GM23338 (cell line): ENCODE measurements around the gene LRRC47. TPM values are rescaled to one million over a fixed set of nuclear protein-coding genes. Genes with fewer than 3 reads are reported as not detected.

ENCODE experiments used
- ATAC-seq: fragments of 200-7000 bp; cut with Tn5 transposase; 3 replicates; pipeline ENCODE4 v1.9.1; 2020
- DNase-seq: peaks from one replicate; pipeline ENCODE4 v3.0.0-alpha.2; 2015; ENCODE audit warnings: low spot score
- H2AFZ ChIP-seq: fragments of 200-600 bp; sonication (generic); 2 replicates; pipeline ENCODE4 v1.8.0; 2016; ENCODE audit warnings: antibody characterized with exemption, mild to moderate bottlenecking, moderate library complexity
- H3F3A ChIP-seq: fragments of 200-600 bp; sonication (generic); replicated peaks from 2 replicates; pipeline ENCODE4 v1.8.0; 2017; ENCODE audit warnings: antibody characterized with exemption, mixed run types, low read depth
- H3K27ac ChIP-seq: fragments of 200-600 bp; sonication (generic); 2 replicates; pipeline ENCODE4 v1.6.1; 2016; ENCODE audit warnings: low read depth
- H3K27me3 ChIP-seq: fragments of 200-600 bp; sonication (generic); 2 replicates; pipeline ENCODE4 v1.8.0; 2016; ENCODE audit warnings: mild to moderate bottlenecking, mixed run types, moderate library complexity; ENCODE audit not compliant: insufficient read depth
- H3K36me3 ChIP-seq: fragments of 200-600 bp; sonication (generic); 2 replicates; pipeline ENCODE4 v1.8.0; 2016; ENCODE audit warnings: mild to moderate bottlenecking; ENCODE audit not compliant: insufficient read depth
- H3K4me1 ChIP-seq: fragments of 200-600 bp; sonication (generic); 2 replicates; pipeline ENCODE4 v1.8.0; 2016; ENCODE audit warnings: mild to moderate bottlenecking, moderate library complexity; ENCODE audit not compliant: insufficient read depth
- H3K4me2 ChIP-seq: fragments of 200-600 bp; sonication (generic); 2 replicates; pipeline ENCODE4 v1.7.1; 2017; ENCODE audit warnings: mixed run types
- H3K4me3 ChIP-seq: fragments of 200-600 bp; sonication (generic); 2 replicates; pipeline ENCODE4 v1.6.1; 2016; ENCODE audit warnings: mixed run types
- H3K79me2 ChIP-seq: fragments of 200-600 bp; sonication (generic); replicated peaks from 2 replicates; pipeline ENCODE4 v1.8.0; 2017; ENCODE audit warnings: mild to moderate bottlenecking; ENCODE audit not compliant: insufficient read depth
- H3K9me2 ChIP-seq: fragments of 200-600 bp; sonication (generic); 2 replicates; pipeline ENCODE4 v1.8.0; 2017; ENCODE audit not compliant: insufficient read depth
- H4K20me1 ChIP-seq: fragments of 200-600 bp; sonication (generic); replicated peaks from 2 replicates; pipeline ENCODE4 v1.8.0; 2017; ENCODE audit warnings: mild to moderate bottlenecking; ENCODE audit not compliant: insufficient read depth
- H3K27ac Mint-ChIP-seq: 2 replicates; pipeline ENCODE4 v1.8.0; 2020; ENCODE audit warnings: inconsistent platforms, mild to moderate bottlenecking, moderate library complexity, mixed read lengths
- H3K27me3 Mint-ChIP-seq: 3 replicates; pipeline ENCODE4 v1.8.0; 2022; ENCODE audit warnings: low read depth, mild to moderate bottlenecking, moderate library complexity, mixed read lengths, inconsistent platforms; ENCODE audit not compliant: insufficient read depth, poor library complexity
- H3K36me3 Mint-ChIP-seq: 3 replicates; pipeline ENCODE4 v1.8.0; 2021; ENCODE audit warnings: low read depth, mild to moderate bottlenecking, inconsistent platforms, moderate library complexity, mixed read lengths
- H3K4me1 Mint-ChIP-seq: 3 replicates; pipeline ENCODE4 v1.8.0; 2020; ENCODE audit warnings: mild to moderate bottlenecking, inconsistent platforms, mixed read lengths
- H3K4me3 Mint-ChIP-seq: 3 replicates; pipeline ENCODE4 v1.8.0; 2021; ENCODE audit warnings: moderate library complexity, mild to moderate bottlenecking, inconsistent platforms, mixed read lengths
- H3K9me3 Mint-ChIP-seq: 3 replicates; pipeline ENCODE4 v1.8.0; 2020; ENCODE audit warnings: moderate library complexity, mild to moderate bottlenecking, inconsistent platforms, mixed read lengths
- CREB1 ChIP-seq: fragments of 250-450 bp; sonication (Bioruptor Pico); IDR thresholded peaks from 2 replicates; pipeline ENCODE4 v1.5.0; 2020; ENCODE audit warnings: low read depth, mild to moderate bottlenecking, moderate library complexity
- CTCF ChIP-seq, 2 experiments: fragments of 200-600 bp in 1 of 2; sonication (generic) in 1 of 2; conservative IDR thresholded peaks; 2 replicates each; pipeline versions ENCODE4 v1.5.1 to v1.6.1; 2016 to 2017; ENCODE audit warnings: antibody characterized with exemption in 2 of 2, low read depth in 2 of 2, mild to moderate bottlenecking in 2 of 2, moderate library complexity in 1 of 2
- ETS1 ChIP-seq: IDR thresholded peaks from 2 replicates; pipeline ENCODE4 v1.6.1; 2016; ENCODE audit warnings: antibody characterized with exemption
- EZH2 ChIP-seq: fragments of 200-600 bp; sonication (generic); IDR thresholded peaks from one replicate; pipeline ENCODE4 v1.8.0; 2017; ENCODE audit warnings: antibody characterized with exemption, mild to moderate bottlenecking, low read depth; ENCODE audit not compliant: unreplicated experiment
- EZH2phosphoT487 ChIP-seq: fragments of 200-600 bp; sonication (generic); IDR thresholded peaks from one replicate; pipeline ENCODE4 v1.8.1; 2018; ENCODE audit warnings: antibody characterized with exemption; ENCODE audit not compliant: unreplicated experiment
- JUNB ChIP-seq: IDR thresholded peaks from one replicate; pipeline ENCODE4 v1.6.1; 2016; ENCODE audit warnings: antibody characterized with exemption; ENCODE audit not compliant: unreplicated experiment
- NANOG ChIP-seq: IDR thresholded peaks from 2 replicates; pipeline ENCODE4 v1.6.1; 2016; ENCODE audit warnings: antibody characterized with exemption, borderline replicate concordance
- POLR2AphosphoS5 ChIP-seq: IDR thresholded peaks from 2 replicates; pipeline ENCODE4 v1.6.1; 2016; ENCODE audit warnings: antibody characterized with exemption, low read depth
- REST ChIP-seq: IDR thresholded peaks from one replicate; pipeline ENCODE4 v1.6.1; 2018; ENCODE audit warnings: antibody characterized with exemption; ENCODE audit not compliant: unreplicated experiment
- STAT1 ChIP-seq: IDR thresholded peaks from one replicate; pipeline ENCODE4 v1.6.1; 2016; ENCODE audit warnings: antibody characterized with exemption; ENCODE audit not compliant: unreplicated experiment
- ZNF114 ChIP-seq: fragments of 250-450 bp; sonication (Bioruptor Pico); IDR thresholded peaks from 2 replicates; pipeline ENCODE4 v1.5.0; 2020; ENCODE audit warnings: mild to moderate bottlenecking, moderate library complexity
- ZNF331 ChIP-seq: fragments of 250-450 bp; sonication (Bioruptor Pico); IDR thresholded peaks from 2 replicates; pipeline ENCODE4 v1.5.0; 2020; ENCODE audit warnings: low read depth, mild to moderate bottlenecking, moderate library complexity
- ZNF462 ChIP-seq: fragments of 250-450 bp; sonication (Bioruptor Pico); IDR thresholded peaks from 2 replicates; pipeline ENCODE4 v1.5.0; 2020; ENCODE audit warnings: mild to moderate bottlenecking, moderate library complexity
- polyA plus RNA-seq: library from polyadenylated mRNA; unstranded; fragments of >200 nt; fragmentation: Nextera tagmentation; extraction: Ambion mirVana; gene quantifications from 2 replicates; pipeline ENCODE4 v1.2.1, GENCODE V29; 2016
- total RNA-seq: library from RNA; depleted of rRNA; stranded (reverse); fragments of >200 nt; shearing (Covaris generic); gene quantifications from 2 replicates; pipeline ENCODE4 v1.2.3, GENCODE V29; 2014

The LRRC47 gene
- total and polyA plus RNA-seq, 2 experiments from 2014 or later = 15.8 to 76.8 TPM

GRCh38 chr1:3759164-3759563, 37.1 kb downstream of the LRRC47 start:
- peaks cover 3% of the 10 kb centered on the region; the same call in 1 of the 3 replicates for H3K4me1 Mint-ChIP-seq
- TF ChIP-seq REST (no peak), POLR2AphosphoS5 (no peak), ZNF114 (CRISPR knock-in tag) (no peak), CREB1 (CRISPR knock-in tag) (no peak), CTCF (conservative IDR thresholded peaks at IDR 0.05; ENCODE audit: low read depth in 2 of 2) (no peak), JUNB (no peak), ZNF331 (CRISPR knock-in tag) (no peak), EZH2phosphoT487 (no peak), EZH2 (no peak), ZNF462 (CRISPR knock-in tag) (no peak), NANOG (no peak), ETS1 (no peak), STAT1 (no peak)
- H3K27me3 Mint-ChIP-seq = peaks cover 8% of the 10 kb centered on the region

More at GRCh38 chr1:3759164-3759563, 37.1 kb downstream of the LRRC47 start:
- Histone ChIP-seq H3K4me3 (no peak overlapping the region), H4K20me1 (no peaks in the 10 kb centered on the region), H2AFZ (no peak overlapping the region), H3K4me2 (no peak overlapping the region), H3K4me1 (no peaks in the 10 kb centered on the region), H3K9me2 (no peaks in the 10 kb centered on the region), H3K27ac (no peak overlapping the region), H3K27me3 (no peaks in the 10 kb centered on the region), H3F3A (no peaks in the 10 kb centered on the region), H3K36me3 (no peaks in the 10 kb centered on the region), H3K79me2 (no peaks in the 10 kb centered on the region)
- no peak overlapping the region for H3K27ac Mint-ChIP-seq
- no peak for ATAC-seq
- H3K4me3 Mint-ChIP-seq = no peak overlapping the region
- no peak for DNase-seq
- H3K36me3 Mint-ChIP-seq = no peaks in the 10 kb centered on the region
- no peaks in the 10 kb centered on the region for H3K9me3 Mint-ChIP-seq
